Activated T-cell treated with anti-CD3 and anti-CD28 coated beads, Interleukin-2, amount 50 U/mL, for 4 hours (primary cell): ENCODE results near the gene NEXMIF. TPM values are rescaled to one million over a fixed set of nuclear protein-coding genes. Genes with fewer than 3 reads are reported as not detected.
"Not testable (repeated sequence)": the region's sequence is repeated elsewhere in the genome, so short reads cannot be mapped to it uniquely, and the experiment has no call there.

ENCODE experiments used
- ATAC-seq, 2 donors: fragments of 200-7000 bp; cut with Tn5 transposase; one replicate each; pipeline ENCODE4 v1.10.0; 2021
- DNase-seq: peaks from one replicate; pipeline ENCODE4 v3.0.0-alpha.2; 2020
- H3K27me3 Mint-ChIP-seq: one replicate; pipeline ENCODE4 v1.8.0; 2021; ENCODE audit warnings: low read depth, mixed read lengths
- H3K36me3 Mint-ChIP-seq: one replicate; pipeline ENCODE4 v1.8.0; 2022; ENCODE audit warnings: mixed read lengths; ENCODE audit not compliant: insufficient read depth
- H3K4me1 Mint-ChIP-seq: one replicate; pipeline ENCODE4 v1.8.0; 2021; ENCODE audit warnings: low read depth, mixed read lengths
- H3K4me3 Mint-ChIP-seq: one replicate; pipeline ENCODE4 v1.8.0; 2021; ENCODE audit warnings: mild to moderate bottlenecking, moderate library complexity, mixed read lengths
- H3K9me3 Mint-ChIP-seq: one replicate; pipeline ENCODE4 v1.8.0; 2021; ENCODE audit warnings: mixed read lengths
- total RNA-seq, 3 donors: library from RNA; stranded (reverse); gene quantifications; one replicate each; pipeline ENCODE4 v1.2.1, GENCODE V29; 2021

NEXMIF gene
- total RNA-seq, 3 donors from 2014 or later, result 0.21 to 0.54 (median 0.51) TPM

- Mint-ChIP-seq H3K36me3 (no peaks in the 10 kb centered on the region), H3K4me1 (no peaks in the 10 kb centered on the region), H3K4me3 (no peak overlapping the region), H3K9me3 (peaks cover 8% of the 10 kb centered on the region), H3K27me3 (no peaks in the 10 kb centered on the region)
- ATAC-seq, result no peak
- DNase-seq, result no peak
Measured at GRCh38 chrX:74865725-74866124, 59.5 kb downstream of the NEXMIF start.

GRCh38 chrX:74853255-74853654 is 72.0 kb downstream of the NEXMIF start:
- DNase-seq, result no peak
- Mint-ChIP-seq H3K4me3 (no peak overlapping the region), H3K36me3 (no peaks in the 10 kb centered on the region), H3K4me1 (no peaks in the 10 kb centered on the region), H3K9me3 (peaks cover 40% of the 10 kb centered on the region), H3K27me3 (no peaks in the 10 kb centered on the region)
- ATAC-seq, result no peak

DNA sequence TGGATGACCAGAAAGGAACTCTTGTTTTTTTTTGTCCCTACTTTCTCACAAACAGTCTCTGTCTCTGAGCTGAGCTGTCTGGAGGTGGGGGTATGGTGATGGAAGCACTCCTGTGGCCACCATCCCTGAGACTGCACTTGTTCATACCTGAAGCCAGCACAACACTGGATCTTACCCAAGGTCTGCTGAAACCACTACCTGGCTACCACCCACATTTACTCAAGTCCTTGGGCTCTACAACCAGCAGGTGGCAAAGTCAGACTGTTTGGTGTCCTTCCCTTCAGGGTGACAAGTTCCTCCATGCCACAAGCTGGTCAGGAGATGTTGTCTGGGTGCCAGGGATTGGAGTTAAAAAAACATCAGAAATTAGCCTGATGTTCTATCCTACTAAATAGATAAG is 89.7 kb downstream of the NEXMIF start:
- H3K9me3 Mint-ChIP-seq, result no peaks in the 10 kb centered on the region
- ATAC-seq (no peak), DNase-seq (no peak)
- no peaks in the 10 kb centered on the region for H3K27me3 Mint-ChIP-seq
- no peaks in the 10 kb centered on the region for H3K36me3 Mint-ChIP-seq
- H3K4me3 Mint-ChIP-seq, result no peak overlapping the region
- no peaks in the 10 kb centered on the region for H3K4me1 Mint-ChIP-seq

GRCh38 chrX:74819797-74820196 is 105.5 kb downstream of the NEXMIF start:
- H3K4me1 Mint-ChIP-seq, H3K4me3 Mint-ChIP-seq, H3K27me3 Mint-ChIP-seq, ATAC-seq, H3K36me3 Mint-ChIP-seq, DNase-seq, H3K9me3 Mint-ChIP-seq: not testable (repeated sequence)

- Mint-ChIP-seq H3K9me3 (no peaks in the 10 kb centered on the region), H3K4me1 (no peaks in the 10 kb centered on the region), H3K36me3 (no peaks in the 10 kb centered on the region), H3K27me3 (no peaks in the 10 kb centered on the region), H3K4me3 (no peak overlapping the region)
- ATAC-seq, result no peak
- no peak for DNase-seq
Measured at GRCh38 chrX:74814681-74815080, 110.6 kb downstream of the NEXMIF start.

DNA sequence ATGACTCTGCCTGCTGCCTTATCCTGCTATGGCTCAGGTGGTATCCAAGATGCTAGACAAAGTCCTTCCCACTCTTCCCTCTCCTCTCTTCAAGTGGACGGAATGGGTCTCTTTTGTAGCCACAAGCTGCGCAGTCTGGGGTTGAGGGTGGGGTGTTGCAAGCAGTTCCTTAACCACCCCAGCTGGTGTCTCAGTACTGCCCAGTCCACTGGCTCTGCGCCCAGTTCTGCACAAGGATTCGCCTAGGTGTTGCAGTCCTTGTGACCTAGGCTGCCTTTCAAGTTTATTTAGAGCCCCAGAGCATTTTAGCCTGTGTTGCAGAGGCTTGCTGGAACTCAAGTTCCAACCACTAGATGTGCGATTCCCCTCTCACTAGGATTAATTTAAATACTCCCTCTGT is 120.7 kb downstream of the NEXMIF start:
- Mint-ChIP-seq H3K4me3 (no peak overlapping the region), H3K27me3 (no peaks in the 10 kb centered on the region), H3K4me1 (no peaks in the 10 kb centered on the region), H3K36me3 (no peaks in the 10 kb centered on the region), H3K9me3 (no peaks in the 10 kb centered on the region)
- DNase-seq, result no peak
- ATAC-seq, result no peak

GRCh38 chrX:74800062-74800461 is 125.2 kb downstream of the NEXMIF start:
- no peaks in the 10 kb centered on the region for H3K9me3 Mint-ChIP-seq
- DNase-seq, result no peak
- no peaks in the 10 kb centered on the region for H3K27me3 Mint-ChIP-seq
- no peak overlapping the region for H3K4me3 Mint-ChIP-seq
- ATAC-seq, result no peak
- H3K36me3 Mint-ChIP-seq, result no peaks in the 10 kb centered on the region
- H3K4me1 Mint-ChIP-seq, result no peaks in the 10 kb centered on the region

GRCh38 chrX:74797338-74797887 is 127.8 kb downstream of the NEXMIF start:
- no peaks in the 10 kb centered on the region for H3K9me3 Mint-ChIP-seq
- H3K4me3 Mint-ChIP-seq, result no peak overlapping the region
- H3K4me1 Mint-ChIP-seq, result no peaks in the 10 kb centered on the region
- H3K27me3 Mint-ChIP-seq, result peaks cover 3% of the 10 kb centered on the region
- H3K36me3 Mint-ChIP-seq, result no peaks in the 10 kb centered on the region
- no peak for ATAC-seq
- DNase-seq, result no peak

DNA sequence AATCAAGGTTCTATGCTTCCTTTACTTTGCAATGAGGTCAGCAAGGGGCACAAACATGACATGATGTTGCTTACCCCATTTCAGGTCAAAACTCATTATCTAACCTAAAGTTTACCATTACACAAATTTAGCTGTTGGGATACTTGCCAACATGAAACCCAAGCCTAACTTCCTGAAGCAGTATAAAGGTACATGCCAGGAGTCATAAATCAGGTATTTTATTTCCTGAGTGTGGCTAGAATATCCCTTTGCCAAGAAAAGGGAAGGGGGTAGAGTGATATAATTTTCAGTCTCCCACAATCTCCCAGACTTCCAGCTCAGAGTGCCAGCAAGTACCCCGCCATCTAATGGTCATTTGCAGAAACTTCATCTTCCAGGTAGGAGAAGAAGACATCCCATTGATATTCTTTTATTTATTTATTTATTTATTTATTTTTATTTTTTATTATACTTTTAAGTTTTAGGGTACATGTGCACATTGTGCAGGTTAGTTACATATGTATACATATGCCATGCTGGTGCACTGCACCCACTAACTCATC is 136.6 kb downstream of the NEXMIF start:
- H3K4me1 Mint-ChIP-seq, result no peaks in the 10 kb centered on the region
- H3K27me3 Mint-ChIP-seq, result no peaks in the 10 kb centered on the region

DNA sequence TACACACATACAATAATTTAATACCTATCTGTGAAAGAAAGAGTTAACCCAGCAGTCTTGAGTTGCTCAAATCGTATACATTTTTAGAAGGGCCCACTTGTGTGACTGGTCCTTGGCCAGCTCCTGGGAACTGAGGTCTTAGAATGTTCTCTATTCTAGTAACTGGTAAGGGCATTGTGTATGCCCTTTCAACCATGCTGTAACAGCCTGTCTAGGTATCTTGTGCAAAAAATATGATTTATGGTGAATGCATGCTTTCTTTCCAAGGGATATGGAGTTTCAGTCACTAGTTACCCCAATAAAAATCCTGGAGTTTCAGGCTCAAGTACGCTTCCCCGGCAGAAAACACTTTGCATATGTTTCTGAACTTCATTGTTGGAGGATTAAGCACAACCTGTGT is 140.6 kb downstream of the NEXMIF start:
- no peak for ATAC-seq
- no peak for DNase-seq
- Mint-ChIP-seq H3K4me1 (no peaks in the 10 kb centered on the region), H3K36me3 (no peaks in the 10 kb centered on the region), H3K27me3 (no peaks in the 10 kb centered on the region), H3K4me3 (no peak overlapping the region), H3K9me3 (no peaks in the 10 kb centered on the region)

More for the DNA sequence above, 136.6 kb downstream of the NEXMIF start:
- no peak for ATAC-seq
- Mint-ChIP-seq H3K36me3 (no peaks in the 10 kb centered on the region), H3K9me3 (no peaks in the 10 kb centered on the region), H3K4me3 (no peak overlapping the region)
- DNase-seq, result no peak

DNA sequence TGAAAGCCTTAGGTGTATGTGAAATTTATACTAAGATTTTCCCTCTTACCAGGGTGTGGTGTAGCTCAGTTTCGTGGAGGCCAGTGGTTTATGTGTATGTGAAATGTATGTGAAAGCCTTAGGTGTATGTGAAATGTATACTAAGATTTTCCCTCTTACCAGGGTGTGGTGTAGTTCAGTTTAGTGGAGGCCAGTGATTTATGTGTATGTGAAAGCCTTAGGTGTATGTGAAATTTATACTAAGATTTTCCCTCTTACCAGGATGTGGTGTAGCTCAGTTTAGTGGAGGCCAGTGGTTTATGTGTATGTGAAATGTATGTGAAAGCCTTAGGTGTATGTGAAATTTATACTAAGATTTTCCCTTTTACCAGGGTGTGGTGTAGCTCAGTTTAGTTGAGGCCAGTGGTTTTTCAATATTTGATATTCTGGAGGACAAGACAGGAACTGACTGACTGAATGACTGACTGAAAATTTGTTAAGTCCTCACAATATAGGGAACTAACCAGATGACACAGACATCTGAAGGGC is 143.7 kb downstream of the NEXMIF start:
- DNase-seq (no peak), ATAC-seq (no peak)
- H3K4me3 Mint-ChIP-seq, result no peak overlapping the region
- no peaks in the 10 kb centered on the region for H3K27me3 Mint-ChIP-seq
- no peaks in the 10 kb centered on the region for H3K36me3 Mint-ChIP-seq
- H3K4me1 Mint-ChIP-seq, result no peaks in the 10 kb centered on the region
- no peaks in the 10 kb centered on the region for H3K9me3 Mint-ChIP-seq

GRCh38 chrX:74779175-74779574 is 146.1 kb downstream of the NEXMIF start:
- DNase-seq (no peak), ATAC-seq (no peak)
- Mint-ChIP-seq H3K27me3 (no peaks in the 10 kb centered on the region), H3K4me1 (no peaks in the 10 kb centered on the region), H3K36me3 (no peaks in the 10 kb centered on the region), H3K4me3 (no peak overlapping the region), H3K9me3 (no peaks in the 10 kb centered on the region)

DNA sequence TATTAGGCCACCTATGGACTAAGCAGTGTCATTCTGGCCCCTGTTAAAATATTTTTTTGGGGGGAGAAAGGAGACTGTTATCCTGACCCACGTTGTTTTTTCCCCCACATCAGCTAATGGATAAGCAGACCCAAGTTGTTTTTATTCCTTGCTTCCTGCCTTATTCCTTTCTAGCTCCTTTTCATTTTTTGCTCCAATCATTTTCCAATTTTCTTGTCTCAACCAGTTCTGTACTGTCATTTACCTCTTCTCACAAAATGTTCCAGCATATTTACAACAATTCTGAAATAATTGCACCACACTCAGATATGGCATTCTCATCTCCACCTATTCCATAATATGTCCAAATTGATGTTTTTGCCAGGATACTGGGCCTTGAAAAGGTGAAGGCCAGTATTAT is 150.3 kb downstream of the NEXMIF start:
- Mint-ChIP-seq H3K4me1 (no peaks in the 10 kb centered on the region), H3K36me3 (no peaks in the 10 kb centered on the region), H3K4me3 (no peak overlapping the region), H3K27me3 (no peaks in the 10 kb centered on the region), H3K9me3 (no peaks in the 10 kb centered on the region)
- no peak for ATAC-seq
- DNase-seq, result no peak

- Mint-ChIP-seq H3K27me3 (no peaks in the 10 kb centered on the region), H3K36me3 (no peaks in the 10 kb centered on the region), H3K4me1 (no peaks in the 10 kb centered on the region), H3K9me3 (no peaks in the 10 kb centered on the region), H3K4me3 (no peak overlapping the region)
- DNase-seq (no peak), ATAC-seq (no peak)
Measured at GRCh38 chrX:74736450-74736849, 188.8 kb downstream of the NEXMIF start.

DNA sequence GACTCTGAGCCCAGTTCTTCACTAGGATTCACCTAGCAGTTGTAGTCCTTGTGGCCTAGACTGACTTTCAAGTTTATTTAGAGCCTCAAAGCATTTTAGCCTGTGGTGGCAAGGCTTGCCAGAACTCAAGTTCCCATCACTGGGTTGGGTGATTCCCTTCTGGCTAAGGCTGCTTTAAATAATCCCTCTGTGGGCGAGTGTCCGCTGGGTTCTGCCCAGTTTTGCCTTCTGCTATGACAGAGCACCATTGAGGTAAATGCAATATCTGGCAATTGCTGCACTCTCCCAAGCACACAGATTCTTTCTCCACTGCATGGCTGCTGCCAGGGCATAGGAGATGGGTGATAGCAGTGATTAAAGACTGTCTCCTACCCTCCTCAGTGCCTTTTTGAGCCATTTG is 220.0 kb downstream of the NEXMIF start:
- peaks cover 7% of the 10 kb centered on the region for H3K27me3 Mint-ChIP-seq
- no peak overlapping the region for H3K4me3 Mint-ChIP-seq
- no peaks in the 10 kb centered on the region for H3K36me3 Mint-ChIP-seq
- ATAC-seq, result no peak
- DNase-seq, result no peak
- no peaks in the 10 kb centered on the region for H3K4me1 Mint-ChIP-seq
- H3K9me3 Mint-ChIP-seq, result no peaks in the 10 kb centered on the region
